Measurements from ENCODE around the gene CAMK2G.
A peak's percentile ranks its signal among the peaks of the same experiment; 100 is the strongest.

Gene CAMK2G

GRCh38 chr10:73874267-73875138, at the start of gene CAMK2G:
TSS of gene CAMK2G (minus strand) at chr10:73874555. CDS start at chr10:73874461, 94 bp downstream.
- ATAC-seq = peak; percentile 90
- TF ChIP-seq ISL1 (CRISPR knock-in tag; IDR thresholded peaks at IDR 0.05) (no peak), ZNF8 (CRISPR knock-in tag; IDR thresholded peaks at IDR 0.05) (no peak), RARB (CRISPR knock-in tag; IDR thresholded peaks at IDR 0.05) (no peak), ZFP30 (CRISPR knock-in tag; IDR thresholded peaks at IDR 0.05) (no peak), ESRRG (CRISPR knock-in tag; IDR thresholded peaks at IDR 0.05) (no peak), TOX (CRISPR knock-in tag; IDR thresholded peaks at IDR 0.05; ENCODE audit: borderline replicate concordance) (no peak), TSHZ2 (CRISPR knock-in tag; IDR thresholded peaks at IDR 0.05) (no peak), OSR1 (CRISPR knock-in tag; IDR thresholded peaks at IDR 0.05) (no peak)
- TF ChIP-seq, protein P1, sequence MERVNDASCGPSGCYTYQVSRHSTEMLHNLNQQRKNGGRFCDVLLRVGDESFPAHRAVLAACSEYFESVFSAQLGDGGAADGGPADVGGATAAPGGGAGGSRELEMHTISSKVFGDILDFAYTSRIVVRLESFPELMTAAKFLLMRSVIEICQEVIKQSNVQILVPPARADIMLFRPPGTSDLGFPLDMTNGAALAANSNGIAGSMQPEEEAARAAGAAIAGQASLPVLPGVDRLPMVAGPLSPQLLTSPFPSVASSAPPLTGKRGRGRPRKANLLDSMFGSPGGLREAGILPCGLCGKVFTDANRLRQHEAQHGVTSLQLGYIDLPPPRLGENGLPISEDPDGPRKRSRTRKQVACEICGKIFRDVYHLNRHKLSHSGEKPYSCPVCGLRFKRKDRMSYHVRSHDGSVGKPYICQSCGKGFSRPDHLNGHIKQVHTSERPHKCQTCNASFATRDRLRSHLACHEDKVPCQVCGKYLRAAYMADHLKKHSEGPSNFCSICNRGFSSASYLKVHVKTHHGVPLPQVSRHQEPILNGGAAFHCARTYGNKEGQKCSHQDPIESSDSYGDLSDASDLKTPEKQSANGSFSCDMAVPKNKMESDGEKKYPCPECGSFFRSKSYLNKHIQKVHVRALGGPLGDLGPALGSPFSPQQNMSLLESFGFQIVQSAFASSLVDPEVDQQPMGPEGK (CRISPR knock-in tag; IDR thresholded peaks at IDR 0.05; ENCODE audit: borderline replicate concordance) = no peak

- no peak for ATAC-seq
- TF ChIP-seq ZFP30 (CRISPR knock-in tag; IDR thresholded peaks at IDR 0.05) (no peak), ZNF70 (CRISPR knock-in tag; IDR thresholded peaks at IDR 0.05) (no peak), ZC3H10 (CRISPR knock-in tag; IDR thresholded peaks at IDR 0.05) (no peak), OSR1 (CRISPR knock-in tag; IDR thresholded peaks at IDR 0.05) (no peak), TCF4 (CRISPR knock-in tag; IDR thresholded peaks at IDR 0.05; ENCODE audit: borderline replicate concordance) (no peak), SNAI2 (CRISPR knock-in tag; IDR thresholded peaks at IDR 0.05) (no peak), ISL1 (CRISPR knock-in tag; IDR thresholded peaks at IDR 0.05) (no peak), PPARA (CRISPR knock-in tag; IDR thresholded peaks at IDR 0.05; ENCODE audit: borderline replicate concordance) (no peak)
- TF ChIP-seq, protein P1 (CRISPR knock-in tag; IDR thresholded peaks at IDR 0.05; ENCODE audit: borderline replicate concordance) = no peak
- TF ChIP-seq, protein P2, sequence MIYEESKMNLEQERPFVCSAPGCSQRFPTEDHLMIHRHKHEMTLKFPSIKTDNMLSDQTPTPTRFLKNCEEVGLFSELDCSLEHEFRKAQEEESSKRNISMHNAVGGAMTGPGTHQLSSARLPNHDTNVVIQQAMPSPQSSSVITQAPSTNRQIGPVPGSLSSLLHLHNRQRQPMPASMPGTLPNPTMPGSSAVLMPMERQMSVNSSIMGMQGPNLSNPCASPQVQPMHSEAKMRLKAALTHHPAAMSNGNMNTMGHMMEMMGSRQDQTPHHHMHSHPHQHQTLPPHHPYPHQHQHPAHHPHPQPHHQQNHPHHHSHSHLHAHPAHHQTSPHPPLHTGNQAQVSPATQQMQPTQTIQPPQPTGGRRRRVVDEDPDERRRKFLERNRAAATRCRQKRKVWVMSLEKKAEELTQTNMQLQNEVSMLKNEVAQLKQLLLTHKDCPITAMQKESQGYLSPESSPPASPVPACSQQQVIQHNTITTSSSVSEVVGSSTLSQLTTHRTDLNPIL (CRISPR knock-in tag; IDR thresholded peaks at IDR 0.05; ENCODE audit: low read depth) = no peak
These were observed 48.4 kb upstream of the CAMK2G start for GRCh38 chr10:73922864-73923133.

GRCh38 chr10:73922007-73922863, 47.9 kb upstream of the CAMK2G start:
- no peak for ATAC-seq
- TF ChIP-seq SNAI2 (CRISPR knock-in tag; IDR thresholded peaks at IDR 0.05) = no peak
- no peak for TF ChIP-seq ISL1 (CRISPR knock-in tag; IDR thresholded peaks at IDR 0.05)
- no peak for TF ChIP-seq TSHZ2 (CRISPR knock-in tag; IDR thresholded peaks at IDR 0.05)
- no peak for TF ChIP-seq TOX (CRISPR knock-in tag; IDR thresholded peaks at IDR 0.05; ENCODE audit: borderline replicate concordance)
- no peak for TF ChIP-seq ZNF70 (CRISPR knock-in tag; IDR thresholded peaks at IDR 0.05)
- no peak for TF ChIP-seq PPARA (CRISPR knock-in tag; IDR thresholded peaks at IDR 0.05; ENCODE audit: borderline replicate concordance)
- no peak for TF ChIP-seq RARB (CRISPR knock-in tag; IDR thresholded peaks at IDR 0.05)
- no peak for TF ChIP-seq ZC3H10 (CRISPR knock-in tag; IDR thresholded peaks at IDR 0.05)
- TF ChIP-seq ZFP30 (CRISPR knock-in tag; IDR thresholded peaks at IDR 0.05) = no peak
- TF ChIP-seq, protein P1 (CRISPR knock-in tag; IDR thresholded peaks at IDR 0.05; ENCODE audit: borderline replicate concordance) = no peak
- TF ChIP-seq, protein P2 (CRISPR knock-in tag; IDR thresholded peaks at IDR 0.05; ENCODE audit: low read depth) = no peak
- no peak for TF ChIP-seq OSR1 (CRISPR knock-in tag; IDR thresholded peaks at IDR 0.05)
- no peak for TF ChIP-seq TCF4 (CRISPR knock-in tag; IDR thresholded peaks at IDR 0.05; ENCODE audit: borderline replicate concordance)
- no peak for TF ChIP-seq BACH2 (CRISPR knock-in tag; IDR thresholded peaks at IDR 0.05; ENCODE audit: borderline replicate concordance)
- no peak for TF ChIP-seq GLIS3 (CRISPR knock-in tag; IDR thresholded peaks at IDR 0.05)
- no peak for TF ChIP-seq ARNTL (CRISPR knock-in tag; IDR thresholded peaks at IDR 0.05; ENCODE audit: borderline replicate concordance, low read depth)
- no peak for TF ChIP-seq ESRRG (CRISPR knock-in tag; IDR thresholded peaks at IDR 0.05)
